Lower leg skin (tissue), 3 donors: ENCODE measurements around the gene SHISA8.

Experiments
- POLR2A ChIP-seq, 2 donors: fragments of 450-650 bp; IDR thresholded peaks; one replicate each; pipeline ENCODE4 v1.6.1; 2016 to 2017; ENCODE audit warnings: antibody characterized with exemption in 2 of 2, mild to moderate bottlenecking in 1 of 2, moderate library complexity in 1 of 2
- TF ChIP-seq, protein P1 (sequence below), 3 donors: fragments of 450-650 bp; IDR thresholded peaks; one replicate each; pipeline ENCODE4 v1.5.1; 2016; ENCODE audit warnings: antibody characterized with exemption in 3 of 3, mild to moderate bottlenecking in 3 of 3, moderate library complexity in 2 of 3

- TF ChIP-seq POLR2A (IDR thresholded peaks at IDR 0.05), result no peak
- TF ChIP-seq, protein P1, sequence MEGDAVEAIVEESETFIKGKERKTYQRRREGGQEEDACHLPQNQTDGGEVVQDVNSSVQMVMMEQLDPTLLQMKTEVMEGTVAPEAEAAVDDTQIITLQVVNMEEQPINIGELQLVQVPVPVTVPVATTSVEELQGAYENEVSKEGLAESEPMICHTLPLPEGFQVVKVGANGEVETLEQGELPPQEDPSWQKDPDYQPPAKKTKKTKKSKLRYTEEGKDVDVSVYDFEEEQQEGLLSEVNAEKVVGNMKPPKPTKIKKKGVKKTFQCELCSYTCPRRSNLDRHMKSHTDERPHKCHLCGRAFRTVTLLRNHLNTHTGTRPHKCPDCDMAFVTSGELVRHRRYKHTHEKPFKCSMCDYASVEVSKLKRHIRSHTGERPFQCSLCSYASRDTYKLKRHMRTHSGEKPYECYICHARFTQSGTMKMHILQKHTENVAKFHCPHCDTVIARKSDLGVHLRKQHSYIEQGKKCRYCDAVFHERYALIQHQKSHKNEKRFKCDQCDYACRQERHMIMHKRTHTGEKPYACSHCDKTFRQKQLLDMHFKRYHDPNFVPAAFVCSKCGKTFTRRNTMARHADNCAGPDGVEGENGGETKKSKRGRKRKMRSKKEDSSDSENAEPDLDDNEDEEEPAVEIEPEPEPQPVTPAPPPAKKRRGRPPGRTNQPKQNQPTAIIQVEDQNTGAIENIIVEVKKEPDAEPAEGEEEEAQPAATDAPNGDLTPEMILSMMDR (IDR thresholded peaks at IDR 0.05), result no peak
These were observed 8.1 kb downstream of the SHISA8 start for GRCh38 chr22:41906822-41907221.
